Activated CD8-positive, alpha-beta memory T cell treated with anti-CD3 and anti-CD28 coated beads for 4 hours (primary cell): ENCODE measurements around the gene DPAGT1.
"Not testable (repeated sequence)": the region's sequence is repeated elsewhere in the genome, so short reads cannot be mapped to it uniquely, and the experiment has no call there.

Experiments
- DNase-seq, 2 donors: peaks; one replicate each; pipeline ENCODE4 v3.0.0-alpha.2; 2020; ENCODE audit warnings: low read depth in 2 of 2

Gene DPAGT1

DNA sequence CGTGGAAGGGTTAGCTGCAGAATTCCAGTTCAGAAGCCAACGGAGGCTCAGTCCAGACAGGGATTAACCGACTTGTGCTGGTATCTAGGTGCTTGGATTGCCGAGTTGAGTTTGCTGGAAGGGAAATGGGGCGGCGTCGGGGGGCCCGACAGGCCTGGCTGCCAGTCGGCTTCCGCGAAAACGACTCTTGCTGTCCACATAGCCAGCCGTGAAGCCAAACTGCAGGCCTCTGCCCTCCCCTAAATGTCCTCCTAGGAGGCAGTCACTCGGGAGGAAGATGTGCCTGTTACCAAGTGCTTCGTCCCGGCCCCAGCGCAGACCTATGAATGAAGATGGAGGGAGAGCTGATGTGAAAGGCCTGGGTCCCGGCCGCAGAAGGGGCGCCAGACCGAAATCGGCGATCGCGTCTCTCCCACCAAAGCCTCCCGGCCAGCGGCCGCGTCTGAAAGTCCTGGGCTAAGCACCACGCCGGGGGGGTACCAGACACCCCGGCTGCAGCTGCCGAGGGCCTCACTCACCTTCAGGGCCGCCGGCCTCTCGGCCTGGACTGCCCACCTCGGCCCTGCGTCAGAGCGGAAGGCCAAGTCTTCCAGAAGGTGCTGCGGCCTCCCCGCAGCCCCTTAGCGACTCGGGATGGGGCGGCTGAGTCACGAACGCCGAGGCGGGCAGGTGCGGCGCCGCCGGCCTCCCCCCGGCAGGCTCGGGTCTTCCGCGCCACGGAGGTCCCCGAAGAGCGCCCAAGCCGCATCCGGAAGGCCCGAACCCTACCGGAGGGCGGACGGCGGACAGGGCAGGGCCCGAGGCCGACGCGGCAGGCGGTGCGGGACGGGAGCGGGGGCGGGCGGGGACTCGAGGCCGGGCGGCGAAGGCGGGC is 7.5 kb downstream of the DPAGT1 start:
- peak; percentile 36 for DNase-seq

- DNase-seq = no peak
Measured at GRCh38 chr11:119092880-119093842, 8.5 kb downstream of the DPAGT1 start.

- DNase-seq = no peak
Measured at GRCh38 chr11:119091966-119092879, 9.4 kb downstream of the DPAGT1 start.

DNA sequence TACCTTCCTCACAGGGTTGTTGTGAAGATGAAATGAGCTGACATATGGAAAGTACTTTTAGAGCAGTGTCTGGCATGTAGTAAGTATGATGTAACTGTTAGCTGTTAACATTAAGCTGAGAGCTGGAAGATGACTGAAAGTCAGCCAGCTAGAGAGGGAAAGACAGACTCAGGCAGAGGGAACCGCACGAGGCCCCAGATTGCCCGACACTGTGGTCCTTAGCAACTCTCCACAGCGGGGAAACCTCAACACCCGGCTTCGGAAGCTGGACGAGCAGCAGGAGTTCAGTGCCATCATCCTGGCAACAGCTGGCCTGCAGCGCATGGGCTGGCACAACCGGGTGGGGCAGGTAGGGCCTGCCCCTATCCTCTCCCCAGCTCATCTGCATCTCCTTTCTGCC is 10.5 kb downstream of the DPAGT1 start:
- DNase-seq = no peak

DNA sequence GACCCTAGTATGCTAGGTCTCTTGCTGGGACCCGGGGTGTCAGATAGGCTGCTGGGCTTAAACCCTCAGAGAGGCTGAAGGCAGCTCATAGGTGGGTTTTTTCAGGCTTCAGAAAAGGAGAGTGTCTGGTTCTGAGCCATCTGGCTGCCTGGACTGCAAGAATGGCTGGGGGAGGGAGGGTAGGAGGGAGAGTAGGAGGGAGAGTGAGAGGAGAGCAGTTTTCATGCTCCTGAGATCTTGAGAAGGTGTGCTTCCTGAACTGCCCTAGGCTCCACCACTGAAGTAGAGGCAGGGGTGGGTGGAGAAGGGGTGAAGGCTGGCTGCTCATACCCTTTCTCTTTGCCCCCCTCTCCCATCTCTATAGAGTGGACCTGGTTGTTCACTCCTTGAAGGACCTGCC is 12.3 kb downstream of the DPAGT1 start:
- DNase-seq = no peak

- DNase-seq = no peak
Measured at GRCh38 chr11:119088406-119088805, 13.2 kb downstream of the DPAGT1 start.

- DNase-seq = no peak
Measured at GRCh38 chr11:119087747-119088241, 13.9 kb downstream of the DPAGT1 start.

GRCh38 chr11:119087123-119087522 is 14.5 kb downstream of the DPAGT1 start:
- DNase-seq = no peak

GRCh38 chr11:119085437-119085847 is 16.2 kb downstream of the DPAGT1 start:
- DNase-seq = peak; percentile 16 to 36

- DNase-seq = peak; percentile 85 to 87
Measured at GRCh38 chr11:119084663-119085436, 16.8 kb downstream of the DPAGT1 start, which contains the start of gene HMBS. Gene HMBS, plus strand, starts transcription at chr11:119084881. Its CDS starts 153 bp downstream, at chr11:119085034.

GRCh38 chr11:119081682-119082260 is 19.9 kb downstream of the DPAGT1 start:
- no peak for DNase-seq

DNA sequence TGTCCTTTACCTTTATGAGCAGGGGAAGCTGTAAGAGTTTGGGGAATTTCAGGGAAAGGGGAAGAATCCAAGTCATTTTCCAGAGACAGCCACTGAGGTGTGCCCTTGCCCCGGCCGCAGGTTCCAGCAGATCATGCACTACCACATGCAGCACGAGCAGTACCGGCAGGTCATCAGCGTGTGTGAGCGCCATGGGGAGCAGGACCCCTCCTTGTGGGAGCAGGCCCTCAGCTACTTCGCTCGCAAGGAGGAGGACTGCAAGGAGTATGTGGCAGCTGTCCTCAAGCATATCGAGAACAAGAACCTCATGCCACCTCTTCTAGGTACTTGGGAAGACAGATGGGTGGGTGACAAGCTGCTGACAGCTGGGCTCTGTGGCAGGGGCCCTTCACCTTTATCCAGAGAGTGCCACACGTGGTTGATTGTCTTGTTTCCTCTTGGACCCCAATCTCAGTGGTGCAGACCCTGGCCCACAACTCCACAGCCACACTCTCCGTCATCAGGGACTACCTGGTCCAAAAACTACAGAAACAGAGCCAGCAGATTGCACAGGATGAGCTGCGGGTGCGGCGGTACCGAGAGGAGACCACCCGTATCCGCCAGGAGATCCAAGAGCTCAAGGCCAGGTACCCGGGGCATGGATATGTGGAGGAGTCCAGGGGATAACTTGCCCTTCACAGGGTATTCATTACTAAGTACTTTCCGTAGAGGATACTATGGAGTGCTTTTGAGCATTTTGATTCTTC is 22.8 kb downstream of the DPAGT1 start:
- DNase-seq = no peak

DNA sequence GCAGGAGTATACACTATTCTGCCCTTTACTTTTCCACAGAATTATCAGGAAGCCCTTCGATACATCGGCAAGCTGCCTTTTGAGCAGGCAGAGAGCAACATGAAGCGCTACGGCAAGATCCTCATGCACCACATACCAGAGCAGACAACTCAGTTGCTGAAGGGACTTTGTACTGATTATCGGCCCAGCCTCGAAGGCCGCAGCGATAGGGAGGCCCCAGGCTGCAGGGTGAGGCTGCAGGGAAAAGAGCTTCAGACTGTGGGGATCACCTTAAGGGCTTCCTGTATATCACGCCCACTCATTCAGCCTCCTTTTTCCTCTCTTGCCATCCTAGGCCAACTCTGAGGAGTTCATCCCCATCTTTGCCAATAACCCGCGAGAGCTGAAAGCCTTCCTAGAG is 23.8 kb downstream of the DPAGT1 start:
- no peak for DNase-seq

GRCh38 chr11:119067371-119068222 is 34.1 kb downstream of the DPAGT1 start, which contains the start of gene VPS11:
Gene VPS11, plus strand, starts transcription at chr11:119067818. Its CDS starts 6 bp downstream, at chr11:119067824.
- DNase-seq = peak; percentile 94 to 97

DNA sequence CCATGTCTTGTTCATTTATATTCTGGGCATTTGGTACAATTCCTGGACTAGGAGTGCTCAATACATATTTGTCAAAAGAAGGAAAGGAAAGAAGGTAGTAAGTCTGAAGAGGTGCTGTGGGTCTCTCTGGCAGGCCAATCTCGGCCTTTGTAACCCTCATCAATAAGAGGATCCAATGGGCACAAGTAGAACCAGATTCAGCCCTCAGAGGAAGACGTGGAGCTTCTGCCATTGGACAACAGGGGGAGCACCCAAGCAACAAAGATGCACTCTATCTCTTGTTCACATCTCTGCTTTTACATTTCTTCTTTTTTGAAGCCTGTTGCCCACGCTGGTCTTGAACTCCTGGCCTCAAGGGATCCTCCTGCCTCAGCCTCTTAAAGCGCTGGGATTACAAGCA is 36.3 kb downstream of the DPAGT1 start:
- no peak for DNase-seq

DNA sequence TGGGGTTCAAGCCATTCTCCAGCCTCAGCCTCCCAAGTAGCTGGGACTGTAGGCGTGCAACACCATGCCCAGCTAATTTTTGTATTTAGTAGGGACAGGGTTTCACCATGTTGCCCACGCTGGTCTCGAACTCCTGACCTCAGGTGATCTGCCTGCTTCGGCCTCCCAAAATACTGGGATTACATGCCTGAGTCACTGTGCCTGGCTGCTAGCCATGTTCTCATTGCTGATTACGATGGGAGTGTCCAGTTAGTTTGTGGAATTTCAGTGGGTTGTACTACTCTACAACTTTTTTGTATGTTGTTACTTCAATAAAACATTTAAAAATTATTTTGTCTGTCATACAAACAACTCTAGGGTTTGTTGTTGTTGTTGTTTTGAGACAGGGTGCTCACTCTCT is 38.9 kb downstream of the DPAGT1 start:
- DNase-seq = no peak

- no peak for DNase-seq
Measured at GRCh38 chr11:119061256-119061655, 40.4 kb downstream of the DPAGT1 start.

DNA sequence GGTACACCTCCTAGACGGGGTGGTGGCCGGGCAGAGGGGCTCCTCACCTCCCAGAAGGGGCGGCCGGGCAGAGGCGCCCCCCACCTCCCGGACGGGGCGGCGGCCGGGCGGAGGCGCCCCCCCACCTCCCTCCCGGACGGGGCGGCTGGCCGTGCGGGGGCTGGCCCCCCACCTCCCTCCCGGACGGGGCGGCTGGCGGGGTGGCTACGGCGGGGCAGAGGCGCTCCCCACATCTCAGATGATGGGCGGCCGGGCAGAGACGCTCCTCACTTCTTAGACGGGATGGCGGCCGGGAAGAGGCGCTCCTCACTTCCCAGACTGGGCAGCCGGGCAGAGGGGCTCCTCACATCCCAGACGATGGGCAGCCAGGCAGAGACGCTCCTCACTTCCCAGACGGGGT is 42.5 kb downstream of the DPAGT1 start:
- not testable (repeated sequence) for DNase-seq
